Erythroblast (primary cell): ENCODE measurements around the gene AXIN1.

Source experiments
- GATA1 ChIP-seq: IDR thresholded peaks from 2 replicates; pipeline ENCODE4 v1.6.1; 2011; ENCODE audit warnings: low read depth, mild to moderate bottlenecking, control low read depth, low read length, moderate library complexity
- POLR2A ChIP-seq: IDR thresholded peaks from 2 replicates; pipeline ENCODE4 v1.6.1; 2011; ENCODE audit warnings: mild to moderate bottlenecking, low read length

GRCh38 chr16:269061-269796 is 83.3 kb downstream of the AXIN1 start:
- TF ChIP-seq POLR2A (no peak), GATA1 (no peak)
